ENCODE data around the gene SMAD2. TPM values are rescaled to one million over a fixed set of nuclear protein-coding genes. Genes with fewer than 3 reads are reported as not detected.

Gene SMAD2
- total RNA-seq, 1 experiment from 2014 or later: 121 TPM

GRCh38 chr18:47791461-47791985 lies 138.9 kb downstream of the SMAD2 start:
- Mint-ChIP-seq H3K36me3 (ENCODE audit: insufficient read depth in 1 of 3, low read depth in 3 of 3) (peaks cover 0 to 11% (median 2%) of the 10 kb centered on the region in 3 experiments; a peak in 3 of 7 replicates), H3K27ac (no peak overlapping the region), H3K9me3 (peaks cover 7 to 10% of the 10 kb centered on the region in 2 experiments; a peak in 4 of 5 replicates), H3K4me3 (no peak overlapping the region), H3K27me3 (ENCODE audit: low read depth) (no peaks in the 10 kb centered on the region; the same call in 1 of the 2 replicates), H3K4me1 (peaks cover 0 to 10% of the 10 kb centered on the region in 2 experiments)
- Histone ChIP-seq H3K56ac (ENCODE audit: insufficient read length, low read depth, low read length) (no peak overlapping the region), H4K20me1 (ENCODE audit: control insufficient read depth, insufficient read depth, insufficient read length) (no peaks in the 10 kb centered on the region), H3T11ph (ENCODE audit: low read length) (no peak overlapping the region), H3K79me1 (ENCODE audit: insufficient read depth, low read depth, low read length, poor library complexity, severe bottlenecking) (no peaks in the 10 kb centered on the region), H3K9me3 (ENCODE audit: control insufficient read depth, low read depth, low read length) (no peaks in the 10 kb centered on the region), H3K79me2 (ENCODE audit: insufficient read depth, low read length) (no peaks in the 10 kb centered on the region), H3K14ac (ENCODE audit: insufficient read depth, low read length) (no peak overlapping the region), H2BK120ac (ENCODE audit: low read depth, low read length, poor library complexity, severe bottlenecking) (no peak overlapping the region), H3K4me2 (ENCODE audit: insufficient read depth, insufficient read length, low read length) (no peak overlapping the region), H2BK20ac (ENCODE audit: low read depth, low read length, poor library complexity, severe bottlenecking) (no peak overlapping the region), H3K27me3 (ENCODE audit: insufficient read depth, low read length) (no peaks in the 10 kb centered on the region), H3K23ac (ENCODE audit: insufficient read length, low read depth, low read length) (no peak overlapping the region), H2BK15ac (ENCODE audit: low read depth, low read length) (no peak overlapping the region), H2AFZ (ENCODE audit: low read length) (no peak overlapping the region), H2AK5ac (ENCODE audit: insufficient read length, low read length) (no peak overlapping the region), H3K27ac (ENCODE audit: insufficient read length, low read depth, low read length) (no peak overlapping the region), H3K4me1 (ENCODE audit: insufficient read depth, low read length) (no peaks in the 10 kb centered on the region), H4K5ac (ENCODE audit: insufficient read length, low read depth, low read length) (no peak overlapping the region), H2BK5ac (ENCODE audit: insufficient read length, low read length) (no peak overlapping the region), H3K4ac (ENCODE audit: low read depth, low read length) (no peak overlapping the region), H3K23me2 (ENCODE audit: insufficient read length, low read depth, low read length, poor library complexity, severe bottlenecking) (no peaks in the 10 kb centered on the region), H3K18ac (ENCODE audit: insufficient read length, low read depth, low read length) (no peak overlapping the region), H4K91ac (ENCODE audit: insufficient read length, low read depth, low read length) (no peak overlapping the region), H2BK12ac (ENCODE audit: insufficient read length, low read depth, low read length) (no peak overlapping the region), H3K9ac (ENCODE audit: extremely low read depth, insufficient read length, low read length) (no peak overlapping the region), H4K8ac (replicated peaks; ENCODE audit: insufficient read length, low read depth, low read length) (no peak overlapping the region)
- no CpG with 5 or more reads among the region's 4 CpGs for WGBS (ENCODE audit: extremely low coverage, insufficient read length, low lambda C conversion rate)
- no peak for TF ChIP-seq CTCF (conservative IDR thresholded peaks at IDR 0.05)
- no peak for DNase-seq

All from H9 (cell line).